GM19438 (cell line): ENCODE data around the gene DYSF.
"Not testable (repeated sequence)": the region's sequence is repeated elsewhere in the genome, so short reads cannot be mapped to it uniquely, and the experiment has no call there.

Source experiments
- ATAC-seq: cut with Tn5 transposase; IDR thresholded peaks from one replicate; pipeline ENCODE4 v1.9.1; 2021; ENCODE audit warnings: low read depth; ENCODE audit not compliant: unreplicated experiment

The DYSF gene

GRCh38 chr2:71469403-71470398, 16.3 kb downstream of the DYSF start:
- no peak for ATAC-seq

- no peak for ATAC-seq
Observed at GRCh38 chr2:71471276-71471675, 17.9 kb downstream of the DYSF start.

- no peak for ATAC-seq
Observed at GRCh38 chr2:71472019-71472418, 18.7 kb downstream of the DYSF start.

- ATAC-seq, result no peak
Observed at GRCh38 chr2:71473346-71474031, 20.1 kb downstream of the DYSF start.

- ATAC-seq, result no peak
Observed at GRCh38 chr2:71474116-71474743, 20.9 kb downstream of the DYSF start.

GRCh38 chr2:71474744-71475397, 21.5 kb downstream of the DYSF start:
- no peak for ATAC-seq

GRCh38 chr2:71476495-71476894, 23.1 kb downstream of the DYSF start:
- no peak for ATAC-seq

GRCh38 chr2:71477231-71477691, 23.9 kb downstream of the DYSF start:
- ATAC-seq, result no peak

- no peak for ATAC-seq
Observed at GRCh38 chr2:71478806-71479205, 25.4 kb downstream of the DYSF start.

GRCh38 chr2:71479261-71479660, 25.9 kb downstream of the DYSF start:
- ATAC-seq, result no peak

GRCh38 chr2:71481111-71481510, 27.8 kb downstream of the DYSF start:
- no peak for ATAC-seq

- ATAC-seq, result no peak
Observed at GRCh38 chr2:71482055-71482454, 28.7 kb downstream of the DYSF start.

GRCh38 chr2:71483246-71483645, 29.9 kb downstream of the DYSF start:
- ATAC-seq, result no peak

- no peak for ATAC-seq
Observed at GRCh38 chr2:71484354-71484753, 31.0 kb downstream of the DYSF start.

GRCh38 chr2:71486881-71487640, 33.7 kb downstream of the DYSF start:
- no peak for ATAC-seq

GRCh38 chr2:71491551-71491950, 38.2 kb downstream of the DYSF start:
- ATAC-seq, result not testable (repeated sequence)

GRCh38 chr2:71492112-71492511, 38.8 kb downstream of the DYSF start:
- ATAC-seq, result no peak

GRCh38 chr2:71494091-71494490, 40.7 kb downstream of the DYSF start:
- ATAC-seq, result no peak

GRCh38 chr2:71494523-71495155, 41.3 kb downstream of the DYSF start:
- no peak for ATAC-seq
